Mesenchymal stem cell (in vitro differentiated cells and primary cell): ENCODE measurements around the gene KCNH5.

ENCODE experiments used
- DNase-seq: peaks from one replicate; pipeline ENCODE4 v3.0.0-alpha.2; 2013
- H2AFZ ChIP-seq: one replicate; pipeline ENCODE4 v1.6.1; 2013; ENCODE audit warnings: low read depth, mild to moderate bottlenecking, control low read depth, inconsistent platforms, low read length, moderate library complexity
- H2AK5ac ChIP-seq: 2 replicates; pipeline ENCODE4 v1.6.1; 2013; ENCODE audit warnings: low read length, moderate library complexity, mild to moderate bottlenecking, inconsistent platforms; ENCODE audit not compliant: severe bottlenecking
- H2BK120ac ChIP-seq: one replicate; pipeline ENCODE4 v1.6.1; 2013; ENCODE audit warnings: low read depth, mild to moderate bottlenecking, inconsistent platforms, low read length, moderate library complexity
- H2BK12ac ChIP-seq, 2 experiments: one replicate each; pipeline ENCODE4 v1.6.1; 2013; ENCODE audit warnings: inconsistent platforms in 2 of 2, low read length in 2 of 2, mild to moderate bottlenecking in 2 of 2, moderate library complexity in 2 of 2, control low read depth in 1 of 2
- H2BK15ac ChIP-seq: one replicate; pipeline ENCODE4 v1.6.1; 2013; ENCODE audit warnings: mild to moderate bottlenecking, low read depth, inconsistent platforms; ENCODE audit not compliant: poor library complexity, severe bottlenecking
- H2BK5ac ChIP-seq: 2 replicates; pipeline ENCODE4 v1.6.1; 2013; ENCODE audit warnings: low read depth, mild to moderate bottlenecking, low read length, control low read depth, inconsistent platforms; ENCODE audit not compliant: poor library complexity, severe bottlenecking
- H3K14ac ChIP-seq, 2 experiments: one replicate each; pipeline ENCODE4 v1.6.1; 2013; ENCODE audit warnings: inconsistent platforms in 2 of 2, low read length in 2 of 2, control low read depth in 1 of 2, mild to moderate bottlenecking in 1 of 2, moderate library complexity in 1 of 2
- H3K18ac ChIP-seq, 2 experiments: one replicate each; pipeline ENCODE4 v1.6.1; 2013; ENCODE audit warnings: inconsistent platforms in 2 of 2, low read length in 2 of 2, control low read depth in 1 of 2, low read depth in 1 of 2, mild to moderate bottlenecking in 1 of 2
- H3K23ac ChIP-seq, 2 experiments: one replicate each; pipeline ENCODE4 v1.6.1; 2013; ENCODE audit warnings: inconsistent platforms in 2 of 2, low read length in 2 of 2, mild to moderate bottlenecking in 2 of 2, moderate library complexity in 2 of 2, control low read depth in 1 of 2
- H3K27ac ChIP-seq: 2 replicates; pipeline ENCODE4 v1.5.1; 2013; ENCODE audit warnings: mild to moderate bottlenecking, moderate library complexity, low read length, control low read depth, inconsistent platforms; ENCODE audit not compliant: poor library complexity, severe bottlenecking
- H3K27me3 ChIP-seq, 2 experiments: 2 replicates each; pipeline versions ENCODE4 v1.6.1 to v1.7.0; 2013; ENCODE audit warnings: low read length in 2 of 2, mild to moderate bottlenecking in 2 of 2, moderate library complexity in 2 of 2, control low read depth in 1 of 2, inconsistent platforms in 1 of 2; ENCODE audit not compliant: control insufficient read depth in 1 of 2, insufficient read depth in 1 of 2
- H3K36me3 ChIP-seq, 2 experiments: 2 replicates each; pipeline versions ENCODE4 v1.6.1 to v1.7.0; 2013; ENCODE audit warnings: low read length in 2 of 2, control low read depth in 1 of 2, inconsistent platforms in 1 of 2, low read depth in 1 of 2, mild to moderate bottlenecking in 1 of 2; ENCODE audit not compliant: insufficient read depth in 2 of 2, control insufficient read depth in 1 of 2
- H3K4ac ChIP-seq, 2 experiments: one replicate each; pipeline ENCODE4 v1.6.1; 2013; ENCODE audit warnings: inconsistent platforms in 2 of 2, low read length in 2 of 2, mild to moderate bottlenecking in 2 of 2, moderate library complexity in 2 of 2, control low read depth in 1 of 2, low read depth in 1 of 2
- H3K4me1 ChIP-seq: 2 replicates; pipeline ENCODE4 v1.6.1; 2013; ENCODE audit warnings: low read depth, low read length, control low read depth; ENCODE audit not compliant: control insufficient read depth, insufficient read depth
- H3K4me2 ChIP-seq: 2 replicates; pipeline ENCODE4 v1.6.1; 2013; ENCODE audit warnings: low read length, mild to moderate bottlenecking, inconsistent platforms; ENCODE audit not compliant: poor library complexity, severe bottlenecking
- H3K4me3 ChIP-seq, 2 experiments: 2 replicates each; pipeline versions ENCODE4 v1.5.1 to v1.7.0; 2013; ENCODE audit warnings: low read length in 2 of 2, mild to moderate bottlenecking in 2 of 2, control low read depth in 1 of 2, low read depth in 1 of 2; ENCODE audit not compliant: insufficient read depth in 1 of 2
- H3K79me1 ChIP-seq: replicated peaks from 2 replicates; pipeline ENCODE4 v1.6.1; 2013; ENCODE audit warnings: mild to moderate bottlenecking, control low read depth, low read length, inconsistent platforms; ENCODE audit not compliant: poor library complexity, severe bottlenecking
- H3K9ac ChIP-seq: 2 replicates; pipeline ENCODE4 v1.7.0; 2013; ENCODE audit warnings: mild to moderate bottlenecking, low read length, moderate library complexity
- H3K9me3 ChIP-seq: 2 replicates; pipeline ENCODE4 v1.7.0; 2013; ENCODE audit warnings: mild to moderate bottlenecking, low read length; ENCODE audit not compliant: control insufficient read depth
- H4K8ac ChIP-seq: one replicate; pipeline ENCODE4 v1.6.1; 2013; ENCODE audit warnings: inconsistent platforms, mild to moderate bottlenecking, low read length, moderate library complexity
- H4K91ac ChIP-seq: one replicate; pipeline ENCODE4 v1.6.1; 2013; ENCODE audit warnings: mild to moderate bottlenecking, low read length, inconsistent platforms
- WGBS: methylation state at CpG from one replicate; pipeline ENCODE4 v1.1.7; 2013; ENCODE audit warnings: mixed read lengths; 5-methylcytosine and 5-hydroxymethylcytosine counted together

The KCNH5 gene

DNA sequence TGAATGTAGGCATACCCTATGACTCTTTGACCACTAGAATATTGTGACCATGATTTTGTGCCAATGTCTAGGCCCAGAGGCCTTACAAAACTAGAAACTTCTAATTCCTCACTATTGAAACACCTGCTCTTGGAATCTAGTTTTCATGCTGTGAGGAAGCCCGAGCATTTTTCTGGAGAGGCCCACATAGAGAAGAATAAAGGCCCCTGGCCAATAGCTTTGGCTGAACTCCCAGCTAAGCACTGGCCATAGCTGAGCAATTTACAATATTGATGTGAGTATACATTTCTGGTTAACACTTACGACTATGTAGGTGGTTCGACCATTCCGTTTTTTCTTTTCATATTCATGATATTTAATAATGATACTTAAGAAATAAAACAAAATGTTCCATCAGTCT lies 190.3 kb downstream of the KCNH5 start:
- Histone ChIP-seq H4K8ac (no peak overlapping the region), H2BK12ac (no peak overlapping the region), H3K27ac (no peak overlapping the region), H3K4me2 (no peak overlapping the region), H3K9me3 (no peaks in the 10 kb centered on the region), H2BK5ac (no peak overlapping the region), H3K18ac (no peak overlapping the region), H2BK120ac (no peak overlapping the region), H3K27me3 (no peaks in the 10 kb centered on the region), H3K14ac (no peak overlapping the region), H3K4me3 (no peak overlapping the region), H3K9ac (no peak overlapping the region), H4K91ac (no peak overlapping the region), H2AFZ (no peak overlapping the region), H3K4ac (no peak overlapping the region), H3K79me1 (no peaks in the 10 kb centered on the region), H2BK15ac (no peak overlapping the region), H3K23ac (no peak overlapping the region), H3K36me3 (no peaks in the 10 kb centered on the region), H2AK5ac (no peak overlapping the region), H3K4me1 (no peaks in the 10 kb centered on the region)
- 80% methylated on average over 1 of the region's 4 CpGs for WGBS
- no peak for DNase-seq

DNA sequence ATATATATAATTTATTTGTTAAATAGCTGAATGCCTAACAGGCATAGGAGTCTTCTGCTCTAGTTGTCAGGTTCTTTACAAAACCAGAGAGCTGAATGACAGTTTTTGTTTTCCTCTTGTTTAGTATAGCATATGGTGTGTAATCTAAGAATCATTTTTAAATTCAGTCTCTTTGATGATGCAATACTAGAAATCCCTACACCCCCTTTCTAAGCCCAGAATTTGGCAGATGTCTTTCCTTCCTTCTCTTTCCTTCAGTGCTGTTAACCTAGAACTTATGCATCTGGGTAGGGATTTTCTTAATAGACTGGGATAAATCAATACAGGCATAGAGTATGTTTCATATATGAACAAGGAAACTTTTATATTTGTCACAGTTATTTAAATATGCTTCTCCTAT lies 198.1 kb downstream of the KCNH5 start:
- Histone ChIP-seq H2AFZ (no peak overlapping the region), H3K27ac (no peak overlapping the region), H3K4me1 (no peaks in the 10 kb centered on the region), H4K8ac (no peak overlapping the region), H3K36me3 (no peaks in the 10 kb centered on the region), H3K14ac (no peak overlapping the region), H3K27me3 (no peaks in the 10 kb centered on the region), H3K18ac (no peak overlapping the region), H2BK15ac (no peak overlapping the region), H3K4me3 (no peak overlapping the region), H3K23ac (no peak overlapping the region), H2BK120ac (no peak overlapping the region), H3K9ac (no peak overlapping the region), H2BK5ac (no peak overlapping the region), H4K91ac (no peak overlapping the region), H3K79me1 (no peaks in the 10 kb centered on the region), H2BK12ac (no peak overlapping the region), H3K4me2 (no peak overlapping the region), H3K4ac (no peak overlapping the region), H3K9me3 (no peaks in the 10 kb centered on the region), H2AK5ac (no peak overlapping the region)
- DNase-seq: no peak

DNA sequence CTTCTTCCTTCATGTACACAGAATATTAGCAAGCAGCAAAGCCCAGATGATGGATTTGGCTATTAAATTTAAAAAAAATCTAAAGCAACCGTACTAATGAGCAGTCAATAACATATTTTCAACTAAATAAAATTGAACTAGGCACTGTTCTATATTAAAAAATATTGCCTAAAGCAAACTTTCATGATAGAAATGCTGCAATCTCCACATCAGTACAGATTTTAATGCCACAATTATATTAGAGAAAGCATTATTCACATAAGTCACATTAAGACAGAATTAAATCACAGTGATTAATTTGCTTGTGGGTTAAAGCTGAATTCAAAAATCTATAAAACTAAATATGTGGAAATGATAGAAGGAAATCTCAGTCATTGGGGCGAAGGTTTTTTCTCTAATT lies 200.7 kb downstream of the KCNH5 start:
- Histone ChIP-seq H3K14ac (no peak overlapping the region), H2AK5ac (no peak overlapping the region), H3K23ac (no peak overlapping the region), H3K79me1 (no peaks in the 10 kb centered on the region), H2AFZ (no peak overlapping the region), H3K4me1 (no peaks in the 10 kb centered on the region), H3K18ac (no peak overlapping the region), H2BK120ac (no peak overlapping the region), H3K27me3 (no peaks in the 10 kb centered on the region), H2BK15ac (no peak overlapping the region), H3K4ac (no peak overlapping the region), H2BK5ac (no peak overlapping the region), H3K27ac (no peak overlapping the region), H4K8ac (no peak overlapping the region), H4K91ac (no peak overlapping the region), H3K4me3 (no peak overlapping the region), H3K4me2 (no peak overlapping the region), H3K9ac (no peak overlapping the region), H3K9me3 (no peaks in the 10 kb centered on the region), H2BK12ac (no peak overlapping the region), H3K36me3 (no peaks in the 10 kb centered on the region)
- WGBS: no CpG with 5 or more reads among the region's 2 CpGs
- no peak for DNase-seq

DNA sequence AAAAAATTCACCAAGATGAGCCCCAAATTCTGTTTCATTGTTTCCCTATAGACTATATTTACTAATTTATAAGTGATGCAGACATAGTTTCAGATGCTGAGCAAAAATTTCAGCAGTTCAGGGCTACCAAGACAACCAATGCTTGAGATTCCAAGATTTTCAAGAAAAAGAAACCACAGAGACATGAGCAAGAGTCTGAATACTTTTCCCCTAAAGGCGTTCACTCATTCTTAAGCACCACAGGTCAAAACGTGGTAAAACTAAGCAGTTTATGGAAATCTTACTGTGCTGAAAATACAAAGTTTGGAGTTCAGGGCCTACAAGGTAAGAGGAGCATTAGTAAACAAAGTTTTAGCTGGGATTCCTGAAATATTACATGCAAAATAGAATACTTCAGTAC lies 221.2 kb downstream of the KCNH5 start:
- Histone ChIP-seq H3K14ac (no peak overlapping the region), H3K4me1 (no peaks in the 10 kb centered on the region), H2BK5ac (no peak overlapping the region), H2BK15ac (no peak overlapping the region), H4K8ac (no peak overlapping the region), H3K4ac (no peak overlapping the region), H3K4me3 (no peak overlapping the region), H3K9ac (no peak overlapping the region), H3K36me3 (no peaks in the 10 kb centered on the region), H3K9me3 (peaks cover 21% of the 10 kb centered on the region), H2AK5ac (no peak overlapping the region), H2BK120ac (no peak overlapping the region), H4K91ac (no peak overlapping the region), H2BK12ac (no peak overlapping the region), H3K18ac (no peak overlapping the region), H3K27ac (no peak overlapping the region), H3K79me1 (no peaks in the 10 kb centered on the region), H3K27me3 (no peaks in the 10 kb centered on the region), H3K4me2 (no peak overlapping the region), H3K23ac (no peak overlapping the region), H2AFZ (no peak overlapping the region)
- DNase-seq: no peak
- WGBS: 86% methylated on average over 2 of the region's 2 CpGs
